ENCODE data around the gene JARID2.

DNA sequence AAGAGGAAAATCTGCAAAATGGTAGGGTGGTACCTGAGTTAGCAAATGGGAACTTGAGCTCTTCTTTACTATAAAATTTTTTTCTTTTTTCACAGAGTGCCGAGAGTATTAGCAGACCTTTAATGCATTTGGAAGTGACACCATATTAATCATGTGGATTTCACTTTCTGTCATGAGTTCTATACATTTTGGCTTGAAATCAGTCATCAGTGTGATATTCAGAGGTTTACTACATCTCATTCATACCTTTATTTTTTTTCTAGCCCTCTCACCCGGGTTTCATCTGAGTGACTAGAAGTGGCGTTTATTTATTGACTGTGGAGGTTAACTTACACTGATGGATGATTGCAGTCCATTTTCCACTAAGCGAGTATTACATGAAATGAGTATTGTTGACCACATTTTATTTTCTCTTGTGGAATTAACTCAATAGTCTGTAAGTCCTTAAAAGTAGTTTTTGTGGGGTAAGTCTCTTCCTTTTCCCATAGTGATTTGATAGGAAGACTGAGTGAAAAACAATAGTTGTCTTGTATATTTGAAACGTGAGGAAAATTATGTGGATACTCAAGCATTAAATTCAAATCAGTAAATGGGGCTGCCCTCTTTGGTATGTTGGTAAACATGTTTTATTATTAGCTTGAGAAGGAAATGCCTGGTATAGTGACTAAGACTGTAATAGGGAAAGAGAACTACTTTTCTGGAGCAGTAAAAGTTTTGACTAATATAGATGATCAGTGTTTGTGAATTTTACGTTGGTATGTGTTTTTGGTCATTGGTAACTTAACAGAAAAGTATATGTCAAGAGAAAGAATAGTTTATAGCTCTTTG lies 55.5 kb downstream of the JARID2 start:
- TF ChIP-seq CTCF (IDR thresholded peaks at IDR 0.05), result no peak
- TF ChIP-seq POLR2AphosphoS5 (IDR thresholded peaks at IDR 0.05), result no peak
- TF ChIP-seq EP300 (IDR thresholded peaks at IDR 0.05), result no peak
